ENCODE results near the gene PVALB. TPM values are rescaled to one million over a fixed set of nuclear protein-coding genes. Genes with fewer than 3 reads are reported as not detected.

PVALB gene
- total RNA-seq, 1 donor from 2014 or later: not detected

DNA sequence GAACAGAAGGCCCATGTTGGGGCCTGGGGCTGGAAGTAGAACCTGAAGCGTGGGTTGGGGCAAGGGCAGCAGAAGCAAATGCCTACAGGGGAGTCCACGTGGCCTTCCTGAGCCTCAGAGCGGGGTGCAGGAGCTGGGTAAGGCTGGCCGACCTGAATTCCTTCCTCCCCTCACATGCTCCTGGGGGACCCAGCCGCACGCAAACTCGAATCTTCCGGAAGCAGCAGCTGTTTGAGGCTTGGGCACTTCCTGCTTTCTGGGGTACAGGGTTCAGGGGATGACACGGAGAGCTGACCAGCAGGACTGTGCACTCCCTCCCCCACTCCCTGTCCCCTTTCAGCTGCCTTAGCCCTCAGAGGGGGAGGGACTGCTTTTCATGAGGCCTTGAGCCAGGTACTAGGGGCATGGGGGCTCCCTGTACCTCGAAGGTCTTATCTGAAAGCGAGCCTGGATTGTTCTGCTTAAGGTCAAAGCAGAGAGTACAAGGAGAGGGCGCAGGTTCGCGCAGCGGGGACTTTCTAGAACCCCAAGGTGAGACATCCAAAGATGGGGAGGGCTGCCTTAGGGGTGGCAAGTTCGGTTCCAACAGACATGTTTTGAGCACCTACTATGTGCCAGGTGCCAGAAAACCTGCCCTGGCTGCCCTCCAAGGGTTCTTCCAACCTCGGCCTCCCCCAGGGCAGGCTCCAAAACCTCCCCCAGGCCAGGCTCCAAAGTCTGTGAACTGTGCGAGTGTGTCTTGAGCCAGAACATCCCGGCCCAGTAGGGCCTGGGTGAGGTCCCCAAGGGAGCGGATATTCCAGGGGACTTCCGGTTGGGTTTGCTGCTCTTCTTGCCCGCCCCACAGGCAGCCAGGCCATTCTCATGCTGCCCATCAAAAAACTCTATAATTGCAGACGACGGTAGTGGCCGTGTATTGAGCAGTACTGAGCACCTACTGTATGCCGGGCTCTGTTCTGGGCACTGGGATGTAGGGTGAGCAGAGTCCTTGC lies 45.7 kb upstream of the PVALB start:
- H3K27ac ChIP-seq: peak overlapping the region; percentile 41 to 56
- TF ChIP-seq, protein P1, sequence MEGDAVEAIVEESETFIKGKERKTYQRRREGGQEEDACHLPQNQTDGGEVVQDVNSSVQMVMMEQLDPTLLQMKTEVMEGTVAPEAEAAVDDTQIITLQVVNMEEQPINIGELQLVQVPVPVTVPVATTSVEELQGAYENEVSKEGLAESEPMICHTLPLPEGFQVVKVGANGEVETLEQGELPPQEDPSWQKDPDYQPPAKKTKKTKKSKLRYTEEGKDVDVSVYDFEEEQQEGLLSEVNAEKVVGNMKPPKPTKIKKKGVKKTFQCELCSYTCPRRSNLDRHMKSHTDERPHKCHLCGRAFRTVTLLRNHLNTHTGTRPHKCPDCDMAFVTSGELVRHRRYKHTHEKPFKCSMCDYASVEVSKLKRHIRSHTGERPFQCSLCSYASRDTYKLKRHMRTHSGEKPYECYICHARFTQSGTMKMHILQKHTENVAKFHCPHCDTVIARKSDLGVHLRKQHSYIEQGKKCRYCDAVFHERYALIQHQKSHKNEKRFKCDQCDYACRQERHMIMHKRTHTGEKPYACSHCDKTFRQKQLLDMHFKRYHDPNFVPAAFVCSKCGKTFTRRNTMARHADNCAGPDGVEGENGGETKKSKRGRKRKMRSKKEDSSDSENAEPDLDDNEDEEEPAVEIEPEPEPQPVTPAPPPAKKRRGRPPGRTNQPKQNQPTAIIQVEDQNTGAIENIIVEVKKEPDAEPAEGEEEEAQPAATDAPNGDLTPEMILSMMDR (IDR thresholded peaks at IDR 0.05): no peak
- H3K9me3 ChIP-seq: no peaks in the 10 kb centered on the region
- H3K27me3 ChIP-seq: no peaks in the 10 kb centered on the region
- no peaks in the 10 kb centered on the region for H3K4me1 ChIP-seq
- no peak overlapping the region for H3K4me3 ChIP-seq
- no peaks in the 10 kb centered on the region for H3K36me3 ChIP-seq
- intact Hi-C loops (cut with DNase I): no loop called here
- DNase-seq (ENCODE audit: low spot score in 2 of 2): peak in 1 of 2 donors; percentile 76

DNA sequence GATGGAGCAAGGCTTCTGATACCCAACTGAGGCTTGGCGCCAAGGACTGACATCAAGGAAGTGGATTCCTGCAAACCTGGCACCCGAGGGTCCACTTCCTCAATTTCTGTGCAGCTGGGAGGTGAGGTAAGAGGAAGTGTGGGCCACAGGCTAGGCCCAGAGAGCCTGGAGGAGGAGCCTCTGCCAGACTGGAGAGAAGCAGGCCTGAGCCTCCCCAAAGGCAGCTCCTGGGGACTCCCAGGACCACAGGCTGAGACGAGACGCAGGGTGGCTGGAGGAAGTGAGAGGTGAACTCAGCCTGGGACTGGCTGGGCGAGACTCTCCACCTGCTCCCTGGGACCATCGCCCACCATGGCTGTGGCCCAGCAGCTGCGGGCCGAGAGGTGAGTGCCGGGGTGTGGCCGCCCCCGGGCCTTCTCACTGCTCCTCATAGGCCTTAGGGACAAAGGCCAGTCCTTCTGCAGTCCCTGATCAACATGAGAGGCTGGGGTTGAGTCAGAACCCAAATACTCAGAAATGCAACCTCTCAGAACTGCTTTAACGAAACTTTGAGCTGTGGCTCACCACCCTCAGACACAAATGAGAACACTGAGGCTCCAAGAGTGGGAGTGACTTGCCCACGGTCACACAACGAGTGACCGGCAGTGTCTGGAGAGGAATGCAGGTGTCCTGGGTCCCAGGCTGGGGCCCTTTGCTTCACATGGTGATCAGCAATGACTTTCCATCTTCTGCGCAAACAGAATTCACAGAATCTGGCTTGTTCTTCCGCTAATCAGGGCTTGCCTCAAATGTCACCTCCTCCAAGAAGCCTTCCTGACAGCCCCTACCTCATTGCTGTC lies 44.2 kb upstream of the PVALB start, which contains the start of gene NCF4:
Gene NCF4, plus strand, starts transcription at position 186 of the 839 bp plus-strand sequence. Its CDS starts 166 bp downstream, at position 352.
- no peaks in the 10 kb centered on the region for H3K27me3 ChIP-seq
- peak within 1 kb of the TSS in 1 of 2 donors; percentile 39 for H3K4me3 ChIP-seq
- intact Hi-C loops (cut with DNase I): no loop called here
- DNase-seq (ENCODE audit: low spot score in 2 of 2): peak; percentile 60 to 83
- TF ChIP-seq, protein P1 (IDR thresholded peaks at IDR 0.05): no peak
- peaks cover 0 to 1% of the 10 kb centered on the region in 2 donors for H3K4me1 ChIP-seq
- H3K36me3 ChIP-seq: no peaks in the 10 kb centered on the region
- peak within 1 kb of the TSS; percentile 41 to 56 for H3K27ac ChIP-seq
- H3K9me3 ChIP-seq: no peaks in the 10 kb centered on the region

DNA sequence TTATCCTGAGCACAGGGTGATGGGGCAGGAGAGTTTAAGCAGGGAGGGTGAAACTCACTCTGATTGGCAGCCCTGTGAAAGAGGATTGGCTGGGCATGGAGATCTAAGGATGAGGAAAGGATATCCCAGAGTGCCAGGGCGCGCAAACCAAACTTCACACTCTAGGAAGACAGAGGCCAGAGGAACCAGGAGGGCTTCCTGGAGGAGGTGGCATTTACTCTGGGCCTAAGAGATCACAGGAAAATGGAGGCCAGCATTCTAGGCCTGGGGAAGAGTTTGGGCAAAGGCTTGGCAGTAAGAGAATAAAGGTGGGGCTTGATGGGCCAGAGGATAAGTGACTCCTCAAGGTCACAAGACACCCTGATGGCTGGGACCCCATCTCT lies 43.6 kb upstream of the PVALB start:
- Histone ChIP-seq H3K4me1 (peaks cover 0 to 4% of the 10 kb centered on the region in 2 donors), H3K27me3 (no peaks in the 10 kb centered on the region), H3K36me3 (no peaks in the 10 kb centered on the region), H3K27ac (no peak overlapping the region), H3K4me3 (no peak overlapping the region), H3K9me3 (no peaks in the 10 kb centered on the region)
- DNase-seq (ENCODE audit: low spot score in 2 of 2): no peak
- intact Hi-C loops (cut with DNase I): no loop called here
- TF ChIP-seq, protein P1 (IDR thresholded peaks at IDR 0.05): no peak

DNA sequence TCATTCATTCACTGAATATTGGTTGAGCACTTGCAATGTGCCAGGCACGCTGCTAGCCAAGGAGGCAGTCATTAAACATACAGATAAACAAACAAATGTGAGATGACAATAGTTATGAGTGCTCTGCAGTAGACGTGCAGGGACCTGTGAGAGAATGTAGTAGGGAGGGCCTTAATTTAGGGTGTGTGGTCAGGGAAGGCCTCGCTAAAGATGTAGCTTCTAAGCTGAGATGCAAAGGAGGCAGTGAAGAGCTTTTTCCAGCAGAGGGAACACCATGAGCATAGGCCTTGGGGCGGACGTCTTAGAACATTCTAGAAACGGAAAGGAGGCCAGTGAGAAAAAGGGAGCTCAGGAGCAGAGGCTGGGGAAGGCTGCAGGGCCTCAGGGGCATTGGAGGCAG lies 43.2 kb upstream of the PVALB start:
- TF ChIP-seq, protein P1 (IDR thresholded peaks at IDR 0.05): no peak
- intact Hi-C loops (cut with DNase I): no loop called here
- H3K4me3 ChIP-seq: no peak overlapping the region
- DNase-seq (ENCODE audit: low spot score in 2 of 2): no peak
- no peaks in the 10 kb centered on the region for H3K27me3 ChIP-seq
- H3K36me3 ChIP-seq: no peaks in the 10 kb centered on the region
- peaks cover 0 to 4% of the 10 kb centered on the region in 2 donors for H3K4me1 ChIP-seq
- no peaks in the 10 kb centered on the region for H3K9me3 ChIP-seq
- no peak overlapping the region for H3K27ac ChIP-seq

DNA sequence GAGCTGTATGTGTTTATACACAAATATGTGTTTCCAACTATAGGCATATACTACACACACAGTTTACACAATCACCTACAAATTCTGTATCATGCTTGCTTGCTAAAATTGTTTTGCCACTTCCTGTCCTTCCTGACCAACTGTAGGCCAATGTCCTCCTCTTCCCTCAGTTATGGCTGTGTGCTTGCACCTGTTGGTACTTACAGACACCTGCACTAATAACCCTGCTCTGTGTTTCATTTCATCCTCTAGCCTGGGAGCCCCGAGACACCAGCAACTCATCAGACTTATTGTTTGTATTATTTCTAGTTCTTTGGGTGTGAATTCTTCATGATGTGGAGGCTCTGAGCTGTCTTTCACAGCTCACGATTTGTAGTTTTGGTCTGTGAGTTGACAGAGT lies 42.1 kb upstream of the PVALB start:
- H3K27me3 ChIP-seq: no peaks in the 10 kb centered on the region
- H3K4me3 ChIP-seq: no peak overlapping the region
- H3K27ac ChIP-seq: no peak overlapping the region
- TF ChIP-seq, protein P1 (IDR thresholded peaks at IDR 0.05): no peak
- H3K36me3 ChIP-seq: no peaks in the 10 kb centered on the region
- H3K4me1 ChIP-seq: peaks cover 0 to 4% of the 10 kb centered on the region in 2 donors
- no peaks in the 10 kb centered on the region for H3K9me3 ChIP-seq
- intact Hi-C loops (cut with DNase I): loop anchor here (5.0 kb wide), 1 partner anchor 77 kb away; no protein-coding TSS in a partner anchor
- DNase-seq (ENCODE audit: low spot score in 2 of 2): no peak

Measured in ascending aorta (tissue), 2 donors.